Mononuclear cell (primary cell): ENCODE results near the gene SLC38A3. TPM values are rescaled to one million over a fixed set of nuclear protein-coding genes. Genes with fewer than 3 reads are reported as not detected.

Source experiments
- H3K27me3 ChIP-seq: 2 replicates; pipeline ENCODE4 v1.6.0; 2011; ENCODE audit warnings: low read length, control low read depth; ENCODE audit not compliant: insufficient read depth
- H3K4me1 ChIP-seq: 2 replicates; pipeline ENCODE4 v1.5.1; 2011; ENCODE audit warnings: mild to moderate bottlenecking, low read length, control low read depth; ENCODE audit not compliant: insufficient read depth
- H3K4me3 ChIP-seq: 2 replicates; pipeline ENCODE4 v1.5.1; 2011; ENCODE audit warnings: mild to moderate bottlenecking, low read length, moderate library complexity
- H3K9me3 ChIP-seq: 2 replicates; pipeline ENCODE4 v1.5.1; 2011; ENCODE audit warnings: low read depth, mild to moderate bottlenecking, control low read depth, low read length
- total RNA-seq: library from RNA; depleted of rRNA; stranded (reverse); fragments of >200 nt; gene quantifications from one replicate; pipeline ENCODE4 v1.2.3, GENCODE V29; 2012

SLC38A3 gene
- total RNA-seq, 1 donor = not detected

DNA sequence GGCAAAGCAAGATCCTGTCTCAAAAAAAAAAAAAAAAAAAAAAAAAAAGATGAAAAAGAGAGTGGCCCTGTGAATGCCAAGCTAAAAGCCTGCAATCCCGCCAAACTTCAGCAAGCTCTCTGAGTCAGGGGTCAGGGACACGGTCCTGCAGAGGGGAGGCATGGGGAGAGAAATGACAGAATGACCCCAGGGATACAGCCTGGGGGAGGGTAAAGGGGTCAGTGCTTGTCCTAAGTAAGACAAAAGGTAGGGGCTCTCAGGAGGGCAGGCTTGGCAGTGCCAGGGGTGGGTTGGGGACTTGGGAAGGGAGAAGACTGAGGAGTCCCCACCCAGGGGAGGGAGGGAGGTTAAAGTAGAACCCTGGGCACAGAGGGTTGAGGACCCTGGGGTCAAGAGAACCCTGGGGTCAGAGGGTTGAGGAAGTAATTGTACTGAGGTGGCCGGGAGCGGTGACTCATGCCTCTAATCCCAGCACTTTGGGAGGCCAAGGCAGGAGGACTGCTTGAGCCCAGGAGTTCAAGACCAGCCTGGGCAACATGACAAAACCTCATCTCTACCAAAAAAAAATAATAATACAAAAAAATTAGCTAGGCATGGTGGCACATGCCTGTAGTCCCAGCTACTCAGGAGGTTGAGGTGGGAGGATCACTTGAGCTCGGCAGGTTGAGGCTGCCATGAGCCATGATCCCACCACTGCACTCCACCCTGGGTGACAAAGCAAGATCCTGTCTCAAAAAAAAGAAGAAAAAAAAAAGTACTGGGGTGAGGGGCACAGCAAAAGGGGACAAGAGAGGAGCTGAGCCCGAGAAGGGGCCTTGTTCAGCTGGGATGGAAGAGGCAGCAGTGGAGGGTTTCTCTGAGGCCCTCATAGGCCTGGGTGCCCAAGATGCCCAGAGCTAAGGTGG, 58.7 kb downstream of the SLC38A3 start:
- H3K4me1 ChIP-seq = peaks cover 18% of the 10 kb centered on the region
- no peak overlapping the region for H3K4me3 ChIP-seq
- peaks cover 5% of the 10 kb centered on the region for H3K27me3 ChIP-seq
- no peaks in the 10 kb centered on the region for H3K9me3 ChIP-seq

DNA sequence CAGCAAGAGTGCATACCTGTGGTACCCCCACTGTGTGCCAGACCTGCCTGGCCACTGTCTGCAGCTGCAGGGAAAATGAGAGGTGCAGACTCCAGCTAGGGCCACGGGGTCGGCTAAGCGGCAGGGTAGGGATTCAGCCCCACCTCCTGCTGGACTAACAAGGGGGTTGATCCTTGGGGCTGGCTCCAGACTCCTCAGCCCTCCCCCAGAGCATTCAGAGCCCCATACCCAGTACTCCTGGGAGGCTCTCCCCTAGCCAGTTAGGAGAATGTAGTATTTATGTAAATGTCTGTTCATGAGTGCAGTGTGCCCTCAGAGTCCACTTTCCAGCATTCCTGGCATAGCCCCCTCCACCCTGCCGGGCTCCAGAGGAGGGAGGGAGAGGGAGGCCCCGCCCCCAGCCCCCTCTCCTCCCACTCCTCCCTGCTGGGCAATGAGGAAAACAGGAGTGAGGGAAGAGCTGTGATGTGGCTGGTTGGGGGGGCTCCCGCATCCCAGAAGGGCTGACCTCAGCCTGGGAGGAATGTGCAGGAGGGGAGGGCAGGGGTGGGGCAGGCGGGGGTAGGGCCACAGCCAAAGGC, 59.4 kb downstream of the SLC38A3 start:
- Histone ChIP-seq H3K9me3 (no peaks in the 10 kb centered on the region), H3K27me3 (peaks cover 5% of the 10 kb centered on the region), H3K4me1 (peaks cover 12% of the 10 kb centered on the region), H3K4me3 (no peak overlapping the region)

DNA sequence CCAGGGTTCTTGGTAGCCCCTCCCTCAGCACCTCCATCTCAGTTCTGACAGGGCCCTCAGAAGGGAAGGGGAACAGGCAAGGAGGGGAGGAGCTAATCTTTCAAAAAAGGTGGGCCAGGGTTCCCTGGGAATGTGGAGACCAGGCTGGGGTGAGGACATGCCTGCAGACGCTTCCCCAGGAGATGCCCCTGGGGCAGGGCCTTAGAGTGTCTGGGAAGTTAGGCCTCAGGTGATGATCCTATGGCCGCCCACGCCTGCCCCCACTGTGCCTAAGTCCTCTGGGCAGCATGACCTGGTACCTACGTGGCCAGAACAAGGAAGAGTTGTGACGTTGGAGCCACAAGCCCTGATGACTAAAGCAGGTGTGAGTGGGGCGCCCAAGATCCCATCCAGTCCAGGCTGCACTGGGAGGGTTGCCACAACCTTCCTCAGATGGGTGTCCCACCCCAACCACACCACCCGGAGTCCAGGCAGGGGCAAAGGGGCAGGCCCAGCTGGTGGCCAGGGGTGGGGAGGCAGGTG, 60.0 kb downstream of the SLC38A3 start:
- H3K27me3 ChIP-seq = peaks cover 5% of the 10 kb centered on the region
- peaks cover 7% of the 10 kb centered on the region for H3K4me1 ChIP-seq
- no peak overlapping the region for H3K4me3 ChIP-seq
- no peaks in the 10 kb centered on the region for H3K9me3 ChIP-seq

DNA sequence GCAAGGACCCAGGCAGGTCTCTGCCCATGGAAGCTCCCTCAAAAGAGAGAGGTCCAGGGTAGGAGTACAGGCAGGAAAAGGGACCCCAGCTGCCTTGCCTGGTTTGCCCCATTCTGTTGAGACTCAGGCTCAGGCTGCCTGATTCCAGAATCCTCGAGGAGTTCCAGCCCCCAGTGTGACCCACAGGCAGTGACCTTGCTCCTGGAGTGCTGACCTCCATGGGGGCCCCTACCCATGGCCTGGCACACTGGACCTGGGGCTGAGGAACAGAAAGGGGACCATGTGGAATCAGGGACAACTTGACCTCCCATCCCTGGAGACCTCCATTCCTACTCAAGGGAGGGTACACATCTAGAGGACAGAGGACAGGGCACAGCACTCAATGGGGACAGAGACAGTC, 60.5 kb downstream of the SLC38A3 start:
- H3K4me3 ChIP-seq = no peak overlapping the region
- H3K9me3 ChIP-seq = no peaks in the 10 kb centered on the region
- peaks cover 5% of the 10 kb centered on the region for H3K27me3 ChIP-seq
- H3K4me1 ChIP-seq = peaks cover 3% of the 10 kb centered on the region

DNA sequence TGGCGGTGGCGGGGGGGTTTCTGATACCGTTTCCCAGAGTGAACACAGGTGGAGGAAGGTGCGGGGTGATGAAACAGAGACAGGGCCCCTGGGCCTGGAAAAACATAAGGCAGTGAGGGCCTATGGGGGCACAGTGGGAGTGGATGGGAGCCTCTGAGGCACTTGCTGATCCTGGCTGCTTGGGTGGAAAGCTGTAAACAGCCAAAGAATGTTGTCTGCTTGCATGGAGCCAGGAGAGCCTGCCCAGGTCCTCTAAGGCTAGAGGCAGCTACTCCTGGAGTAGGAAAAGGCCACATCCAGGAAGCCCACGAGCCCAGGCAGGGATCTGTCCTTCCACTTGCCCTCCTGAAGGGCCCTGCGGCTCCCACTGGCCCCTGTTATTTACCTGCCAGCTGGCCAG, 60.9 kb downstream of the SLC38A3 start:
- Histone ChIP-seq H3K27me3 (peaks cover 5% of the 10 kb centered on the region), H3K4me3 (no peak overlapping the region), H3K9me3 (no peaks in the 10 kb centered on the region), H3K4me1 (no peaks in the 10 kb centered on the region)

DNA sequence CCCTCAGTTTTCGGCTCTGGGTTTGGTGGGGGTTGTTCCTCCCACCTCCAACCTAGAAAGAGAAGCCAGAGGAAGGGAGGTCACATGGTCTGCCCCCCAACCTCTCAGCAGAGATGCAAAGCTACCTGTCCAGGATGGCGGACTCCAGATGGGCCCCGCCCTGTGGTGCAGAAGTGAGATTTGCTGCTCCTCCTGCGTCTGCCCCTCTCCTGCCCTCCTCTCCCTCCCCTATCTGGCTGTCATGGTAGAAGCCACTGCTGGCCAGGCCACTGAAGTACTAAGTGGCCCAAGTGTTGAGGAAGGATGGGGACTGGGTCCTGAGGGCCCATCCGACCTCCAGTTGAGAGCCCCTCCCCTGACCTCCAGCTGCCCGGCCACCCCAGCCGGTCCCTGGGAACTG, 61.8 kb downstream of the SLC38A3 start:
- H3K27me3 ChIP-seq = peaks cover 5% of the 10 kb centered on the region
- no peaks in the 10 kb centered on the region for H3K9me3 ChIP-seq
- no peaks in the 10 kb centered on the region for H3K4me1 ChIP-seq
- no peak overlapping the region for H3K4me3 ChIP-seq

DNA sequence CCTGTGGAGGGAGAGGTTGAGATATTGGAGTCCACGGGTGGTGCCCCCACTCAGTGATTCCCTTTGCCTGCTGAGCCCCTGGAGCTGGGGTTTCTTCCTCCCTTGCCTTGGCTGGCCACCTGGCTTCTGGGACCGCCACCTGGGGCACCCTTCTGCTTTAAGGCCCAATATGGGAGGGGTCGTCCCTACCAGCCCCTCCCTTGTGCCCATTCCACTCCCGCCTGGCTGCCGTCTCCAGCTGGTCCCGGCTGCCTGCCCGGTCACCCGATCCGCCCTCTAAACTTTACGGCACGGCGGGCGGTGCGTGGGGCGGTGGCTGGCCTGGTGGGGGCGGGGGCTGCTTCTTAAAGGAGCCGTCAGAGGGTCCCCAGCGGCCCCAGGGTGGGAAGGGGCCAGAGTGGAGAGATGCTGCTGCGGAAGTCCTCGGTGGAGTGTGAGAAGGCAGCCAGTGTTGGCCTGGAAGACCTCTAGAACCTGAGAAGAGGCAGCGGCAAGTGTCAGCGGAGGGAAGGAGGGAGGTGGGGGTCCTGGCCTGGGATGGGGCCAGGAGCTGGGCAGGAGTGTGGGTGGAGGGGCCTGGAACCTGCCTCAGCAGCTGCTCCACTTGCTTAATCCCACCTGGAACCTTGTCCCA, 62.3 kb downstream of the SLC38A3 start:
- Histone ChIP-seq H3K4me3 (no peak overlapping the region), H3K9me3 (no peaks in the 10 kb centered on the region), H3K4me1 (no peaks in the 10 kb centered on the region), H3K27me3 (peaks cover 5% of the 10 kb centered on the region)

DNA sequence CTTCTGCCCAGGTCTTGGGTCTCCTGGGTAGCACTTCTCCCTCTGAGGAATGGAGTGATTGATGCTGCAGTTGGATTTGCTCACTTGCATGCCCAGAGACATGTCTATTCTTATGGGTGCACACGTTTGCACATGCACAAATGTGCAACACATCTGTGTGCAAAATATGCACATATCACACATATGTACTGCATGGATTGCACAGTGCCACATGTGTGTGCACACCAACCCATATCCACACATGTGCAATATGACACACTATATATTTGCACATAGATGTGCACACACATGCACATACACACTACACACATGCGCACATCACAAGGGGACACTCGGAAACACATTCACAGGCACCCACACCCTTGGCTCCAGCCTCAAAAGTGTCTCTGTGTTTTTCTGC, 63.2 kb downstream of the SLC38A3 start:
- Histone ChIP-seq H3K4me1 (peaks cover 6% of the 10 kb centered on the region), H3K27me3 (peaks cover 7% of the 10 kb centered on the region), H3K9me3 (no peaks in the 10 kb centered on the region), H3K4me3 (no peak overlapping the region)

DNA sequence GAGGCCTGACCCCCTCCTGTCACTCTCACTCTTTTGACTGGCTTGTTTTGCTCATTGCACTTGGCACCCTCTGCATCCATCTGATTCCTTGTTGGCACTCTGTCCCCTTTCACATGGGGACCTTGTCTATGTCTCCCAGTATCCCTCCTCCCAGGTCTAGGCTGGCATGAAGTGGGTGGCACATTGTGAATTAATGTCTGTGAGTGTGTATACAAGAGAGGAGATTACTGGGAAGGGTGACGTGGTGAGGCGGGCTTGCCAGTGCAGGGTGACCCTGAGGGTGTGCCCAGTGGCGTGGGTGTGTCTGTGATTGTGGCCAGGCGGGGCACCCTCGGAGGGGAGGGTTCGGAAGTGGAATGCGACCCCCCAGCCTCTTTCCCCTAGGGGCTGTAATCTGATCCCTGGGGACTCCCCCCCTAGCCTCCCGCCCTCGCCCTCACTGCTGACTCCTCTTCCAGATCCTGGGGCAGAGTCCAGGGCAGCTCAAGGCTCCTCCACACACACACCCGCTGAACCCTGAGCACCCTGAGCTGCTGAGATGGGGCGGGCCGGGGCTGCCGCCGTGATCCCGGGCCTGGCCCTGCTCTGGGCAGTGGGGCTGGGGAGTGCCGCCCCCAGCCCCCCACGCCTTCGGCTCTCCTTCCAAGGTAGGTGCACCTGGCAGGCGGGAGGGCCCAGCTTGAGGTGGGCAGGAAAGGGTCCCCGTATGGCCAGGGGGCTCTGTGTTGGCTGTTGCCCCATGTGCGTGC, 63.8 kb downstream of the SLC38A3 start, which contains the start of gene SEMA3B:
Gene SEMA3B, plus strand, starts transcription at position 445 of the 749 bp plus-strand sequence. Its CDS starts 94 bp downstream, at position 539.
- Histone ChIP-seq H3K4me1 (peaks cover 12% of the 10 kb centered on the region), H3K9me3 (no peaks in the 10 kb centered on the region), H3K27me3 (peaks cover 9% of the 10 kb centered on the region), H3K4me3 (no peak within 1 kb of the TSS)

DNA sequence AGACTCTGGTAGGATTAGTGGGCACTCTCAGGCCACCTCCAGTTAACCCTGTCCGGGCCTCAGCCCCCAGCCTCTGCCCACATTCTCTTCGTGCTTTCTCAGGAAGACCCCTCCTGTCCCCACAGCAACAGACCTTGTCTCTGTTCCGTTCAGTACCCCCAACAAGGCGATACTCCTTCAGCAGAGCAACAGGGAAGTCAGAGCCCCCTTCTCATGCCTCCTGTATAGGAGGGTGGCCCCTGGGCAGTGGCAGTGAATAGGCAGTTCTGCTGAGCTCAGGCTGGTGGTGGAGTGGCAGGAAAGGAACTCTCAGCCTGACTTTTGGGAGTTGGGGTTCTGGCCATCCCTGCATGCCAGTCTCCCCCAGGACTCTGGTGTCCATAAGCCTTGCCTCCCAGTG, 64.4 kb downstream of the SLC38A3 start:
- peaks cover 15% of the 10 kb centered on the region for H3K27me3 ChIP-seq
- no peaks in the 10 kb centered on the region for H3K9me3 ChIP-seq
- peaks cover 18% of the 10 kb centered on the region for H3K4me1 ChIP-seq
- H3K4me3 ChIP-seq = no peak overlapping the region

DNA sequence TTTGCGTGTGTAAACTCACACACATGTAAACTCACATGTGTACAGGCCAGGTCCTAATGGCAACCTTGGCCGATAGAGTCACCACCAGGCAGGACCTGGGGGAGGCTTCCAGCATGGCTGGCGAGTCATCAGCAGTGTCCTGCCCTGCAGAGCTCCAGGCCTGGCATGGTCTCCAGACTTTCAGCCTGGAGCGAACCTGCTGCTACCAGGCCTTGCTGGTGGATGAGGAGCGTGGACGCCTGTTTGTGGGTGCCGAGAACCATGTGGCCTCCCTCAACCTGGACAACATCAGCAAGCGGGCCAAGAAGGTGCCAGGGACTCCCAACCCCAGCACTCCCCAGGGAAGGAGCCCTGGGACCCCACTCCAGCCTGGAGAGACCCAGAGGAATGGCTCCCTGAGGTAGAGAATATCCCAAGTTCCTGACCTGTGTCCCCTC, 64.9 kb downstream of the SLC38A3 start:
- Histone ChIP-seq H3K4me1 (peaks cover 21% of the 10 kb centered on the region), H3K4me3 (no peak overlapping the region), H3K9me3 (no peaks in the 10 kb centered on the region), H3K27me3 (peaks cover 20% of the 10 kb centered on the region)

DNA sequence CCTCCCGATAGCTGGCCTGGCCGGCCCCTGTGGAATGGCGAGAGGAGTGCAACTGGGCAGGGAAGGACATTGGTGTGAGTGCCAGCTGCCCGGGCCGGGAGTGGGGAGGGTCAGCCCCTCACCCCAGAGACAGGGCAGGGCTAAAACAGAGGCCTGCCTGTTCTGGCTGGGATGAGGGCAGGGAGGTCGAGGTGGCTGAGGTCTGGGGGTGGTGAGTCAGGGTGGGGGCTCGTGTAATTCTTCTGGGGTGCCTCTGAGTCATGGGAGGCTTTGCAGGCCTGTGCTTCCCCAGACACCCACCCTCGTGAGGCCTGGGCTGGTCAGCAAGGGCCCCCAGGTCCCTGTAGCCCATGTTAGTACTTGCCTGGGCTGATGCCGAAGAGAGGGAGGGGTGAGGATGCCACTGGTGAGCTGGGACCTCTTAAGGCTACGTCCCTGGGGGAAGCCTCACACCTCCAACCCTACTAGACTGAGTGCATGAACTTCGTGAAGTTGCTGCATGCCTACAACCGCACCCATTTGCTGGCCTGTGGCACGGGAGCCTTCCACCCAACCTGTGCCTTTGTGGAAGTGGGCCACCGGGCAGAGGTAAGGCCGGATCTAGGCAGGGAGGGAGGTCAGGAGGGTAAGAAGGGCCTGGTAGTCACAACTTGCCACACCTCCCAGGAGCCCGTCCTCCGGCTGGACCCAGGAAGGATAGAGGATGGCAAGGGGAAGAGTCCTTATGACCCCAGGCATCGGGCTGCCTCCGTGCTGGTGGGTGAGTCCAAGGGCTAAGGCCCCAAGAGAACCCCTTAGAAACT, 65.6 kb downstream of the SLC38A3 start:
- Histone ChIP-seq H3K9me3 (no peaks in the 10 kb centered on the region), H3K4me1 (peaks cover 28% of the 10 kb centered on the region), H3K27me3 (peaks cover 26% of the 10 kb centered on the region), H3K4me3 (no peak overlapping the region)
